Motor neuron (in vitro differentiated cells): ENCODE measurements around the gene TNS1. TPM values are rescaled to one million over a fixed set of nuclear protein-coding genes. Genes with fewer than 3 reads are reported as not detected.

Source experiments
- ATAC-seq, 8 experiments: fragments of 200-7000 bp; cut with Tn5 transposase; replicated peaks in 6 of 8; 2 replicates each; pipeline ENCODE4 v1.8.0; 2021; ENCODE audit warnings: mild to moderate bottlenecking in 8 of 8, moderate library complexity in 8 of 8
- H3K27ac ChIP-seq, 2 donors: fragments of 250-450 bp; sonication (Bioruptor Pico); 2 replicates each; pipeline ENCODE4 v1.9.0; 2021; ENCODE audit warnings: antibody characterized with exemption in 2 of 2, mild to moderate bottlenecking in 2 of 2, moderate library complexity in 1 of 2
- H3K4me1 ChIP-seq, 2 donors: fragments of 250-450 bp; sonication (Bioruptor Pico); replicated peaks in 1 of 2; 2 replicates each; pipeline ENCODE4 v1.6.1; 2021; ENCODE audit warnings: antibody characterized with exemption in 2 of 2, mild to moderate bottlenecking in 2 of 2, moderate library complexity in 1 of 2
- H3K4me3 ChIP-seq, 5 donors: fragments of 250-450 bp; sonication (Bioruptor Pico); 2 replicates each; pipeline ENCODE4 v1.9.0; 2021; ENCODE audit warnings: antibody characterized with exemption in 5 of 5, mild to moderate bottlenecking in 5 of 5, moderate library complexity in 4 of 5
- WGBS, 10 experiments: fragments of 450-650 bp; shearing (Covaris generic); methylation state at CpG; one replicate each; pipeline ENCODE4 v1.0.0; 2022; 5-methylcytosine and 5-hydroxymethylcytosine counted together
- in situ Hi-C, 9 experiments: fragments of 400-800 bp; cut with MboI; loops; one replicate each; pipeline ENCODE4 v1.15.0; 2021; ENCODE audit warnings: low sequenced_read_pairs in 9 of 9, low pct_unique_long_range_greater_than_20kb in 2 of 9; ENCODE audit not compliant: unreplicated experiment in 9 of 9
- total RNA-seq, 8 experiments: library from RNA; unstranded; fragments of 300-600 nt; gene quantifications; 2 replicates each; pipeline versions ENCODE4 v1.2.3 to v1.2.4, GENCODE V29; 2022

TNS1 gene
- total RNA-seq, 8 experiments from 2014 or later, result 2.3 to 41.7 (median 11.4) TPM

GRCh38 chr2:217823626-217824025 is 179.2 kb downstream of the TNS1 start:
- ATAC-seq, result no peak
- peaks cover 0 to 3% of the 10 kb centered on the region in 2 donors for H3K4me1 ChIP-seq
- in situ Hi-C loops, result no loop called here
- no peak overlapping the region for H3K27ac ChIP-seq
- no peak overlapping the region for H3K4me3 ChIP-seq
- WGBS, 10 experiments, result 86 to 100% (median 87%) methylated on average over 1 to 4 of the region's 6 CpGs; no CpG with 5 or more reads in 7 of the 10 experiments

DNA sequence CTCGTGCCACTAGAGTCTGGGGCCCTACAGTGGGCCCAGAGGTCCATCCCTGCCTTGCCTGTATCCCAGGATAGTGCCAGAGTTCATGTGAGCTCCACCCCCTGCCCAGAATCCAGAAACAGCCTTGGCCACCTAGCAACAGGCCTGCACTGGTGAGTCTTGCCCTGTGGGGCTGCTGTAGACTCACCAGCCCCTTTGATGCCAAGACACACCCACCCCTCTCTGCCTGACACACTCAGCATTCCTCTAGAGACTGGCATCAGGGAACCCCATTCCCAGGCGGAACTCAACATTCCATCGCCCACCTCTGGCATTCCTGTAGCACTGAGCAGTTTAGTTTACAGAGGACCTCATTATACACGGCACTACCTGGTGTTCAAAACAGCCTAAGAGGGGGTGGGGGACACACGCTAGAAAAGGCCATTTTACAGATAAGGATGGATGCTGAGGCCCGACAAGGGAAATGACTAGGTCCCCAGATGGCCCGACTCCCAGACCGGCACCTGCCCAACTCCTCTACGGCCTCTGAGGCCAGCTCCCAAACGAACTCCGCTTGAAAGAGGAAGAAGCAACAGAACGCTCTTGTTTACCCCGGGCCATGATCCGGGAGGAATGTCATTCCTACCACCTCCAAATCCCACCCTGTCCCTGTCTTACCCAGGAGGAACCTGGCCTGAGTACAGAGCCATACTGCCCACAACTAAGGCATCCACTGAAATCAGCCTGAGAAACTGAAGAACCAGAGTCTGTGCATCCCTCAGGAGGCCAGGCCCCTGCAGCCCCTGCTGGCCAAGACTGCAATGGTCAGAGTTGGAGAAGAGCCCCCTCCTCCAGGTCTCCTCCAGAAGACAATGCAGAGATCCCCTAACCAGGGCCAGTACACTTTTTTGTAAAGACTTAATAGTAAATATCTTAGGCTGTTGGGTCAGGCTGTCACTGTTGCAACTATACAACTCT is 180.2 kb downstream of the TNS1 start:
- WGBS, 10 experiments, result 17 to 100% (median 90%) methylated on average over 1 to 10 of the region's 14 CpGs; no CpG with 5 or more reads in 4 of the 10 experiments

DNA sequence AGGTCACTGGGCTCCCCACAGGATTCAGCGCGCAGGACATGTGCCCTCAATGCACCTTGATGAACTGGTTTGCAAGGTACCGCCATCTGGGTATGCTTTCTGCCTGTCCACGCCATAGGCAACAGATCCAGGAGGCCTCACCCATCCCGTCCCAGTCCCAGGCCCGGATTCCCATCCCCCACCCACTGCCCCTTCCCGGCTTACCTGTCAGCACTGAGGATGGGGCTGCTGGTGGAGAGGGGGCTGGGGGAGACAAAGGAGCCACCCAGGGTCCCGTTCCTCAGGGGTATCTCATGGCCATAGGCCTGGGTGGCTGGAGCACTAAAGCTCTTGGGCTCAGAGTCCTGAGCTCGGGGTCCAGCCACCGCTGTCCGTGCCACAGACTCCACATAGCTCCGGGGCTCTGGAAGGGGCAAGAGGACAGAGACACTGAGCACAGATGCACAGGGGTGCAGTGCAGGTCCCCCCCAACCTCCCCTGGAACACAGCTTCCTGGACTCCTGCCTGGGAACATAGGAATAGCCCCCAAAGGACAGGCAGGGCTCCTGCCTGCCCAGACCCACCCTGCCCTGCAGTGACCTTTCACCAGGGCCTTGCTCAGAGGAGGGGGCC is 181.2 kb downstream of the TNS1 start:
- Histone ChIP-seq H3K4me3 (no peak overlapping the region), H3K4me1 (peaks cover 3 to 5% of the 10 kb centered on the region in 2 donors), H3K27ac (no peak overlapping the region)
- in situ Hi-C loops, result no loop called here
- 72 to 100% (median 100%) methylated on average over 1 to 3 of the region's 12 CpGs; no CpG with 5 or more reads in 6 of the 10 experiments for WGBS, 10 experiments
- ATAC-seq, result no peak

More for the DNA sequence above, 180.2 kb downstream of the TNS1 start:
- in situ Hi-C loops, result no loop called here
- H3K4me3 ChIP-seq, result no peak overlapping the region
- H3K4me1 ChIP-seq, result peaks cover 0 to 3% of the 10 kb centered on the region in 2 donors
- ATAC-seq, result peak in 1 of 8 experiments; percentile 64
- H3K27ac ChIP-seq, result no peak overlapping the region

DNA sequence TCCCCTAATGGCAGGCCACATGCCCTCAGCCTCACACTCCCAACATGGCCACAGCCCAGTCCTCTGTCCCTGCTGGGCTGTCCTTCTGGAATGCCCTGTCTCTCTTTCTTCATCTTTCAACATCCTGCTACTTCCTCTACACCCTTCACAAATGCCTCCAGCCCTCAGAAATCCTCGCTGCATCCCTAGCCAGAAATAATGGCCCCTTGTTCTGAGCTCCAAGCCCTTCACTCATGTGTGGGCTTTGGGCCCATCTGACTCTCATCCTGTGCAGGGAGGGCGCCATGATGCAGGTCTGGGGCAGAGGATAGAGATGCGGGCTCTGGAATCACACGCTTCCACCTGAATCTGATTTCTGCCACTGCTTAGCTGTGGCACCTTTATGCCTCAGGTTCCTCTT is 181.9 kb downstream of the TNS1 start:
- H3K27ac ChIP-seq, result no peak overlapping the region
- 80 to 100% (median 83%) methylated on average over 1 to 3 of the region's 4 CpGs; no CpG with 5 or more reads in 5 of the 10 experiments for WGBS, 10 experiments
- ATAC-seq, result no peak
- peaks cover 5 to 12% of the 10 kb centered on the region in 2 donors for H3K4me1 ChIP-seq
- no peak overlapping the region for H3K4me3 ChIP-seq
- in situ Hi-C loops, result no loop called here

- WGBS, 10 experiments, result 17 to 60% (median 47%) methylated on average over 1 to 2 of the region's 7 CpGs; no CpG with 5 or more reads in 6 of the 10 experiments
- no peak overlapping the region for H3K4me3 ChIP-seq
- no peak for ATAC-seq
- no peak overlapping the region for H3K27ac ChIP-seq
- in situ Hi-C loops, result no loop called here
- H3K4me1 ChIP-seq, result peaks cover 5 to 12% of the 10 kb centered on the region in 2 donors
Measured at GRCh38 chr2:217820091-217820819, 182.5 kb downstream of the TNS1 start.

DNA sequence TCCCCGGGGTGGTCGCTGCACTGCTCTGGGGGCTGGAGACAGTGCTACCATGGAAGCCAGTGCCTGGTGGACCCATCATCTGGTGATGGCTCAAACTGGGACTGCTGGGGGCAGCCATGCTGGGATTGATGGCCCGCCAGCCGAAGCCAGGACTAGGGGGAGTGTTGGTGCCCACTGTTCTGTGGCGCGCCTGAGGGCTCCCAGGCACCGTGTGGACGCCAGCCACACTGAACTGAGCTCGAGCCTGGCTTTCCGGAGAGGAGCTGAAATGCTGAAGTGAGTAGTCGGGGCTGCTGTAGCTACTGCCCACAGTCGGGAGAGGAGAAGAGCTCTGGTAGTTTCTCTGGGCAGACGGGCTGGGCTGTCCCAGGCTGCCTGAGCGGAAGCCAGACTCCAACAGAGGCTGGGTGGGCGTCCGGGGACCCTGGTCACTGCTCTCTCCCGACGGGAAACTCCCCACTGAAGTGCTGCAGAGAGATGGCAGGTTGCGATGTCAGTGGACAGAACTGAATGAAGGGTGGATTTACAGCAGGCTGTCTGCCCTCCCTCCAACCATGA is 184.4 kb downstream of the TNS1 start:
- in situ Hi-C loops, result no loop called here

GRCh38 chr2:217817466-217818292 is 185.1 kb downstream of the TNS1 start:
- H3K4me1 ChIP-seq, result peaks cover 5 to 12% of the 10 kb centered on the region in 2 donors
- WGBS, 10 experiments, result 80 to 95% (median 93%) methylated on average over 2 to 6 of the region's 26 CpGs; no CpG with 5 or more reads in 7 of the 10 experiments

More for the DNA sequence above, 184.4 kb downstream of the TNS1 start:
- Histone ChIP-seq H3K27ac (no peak overlapping the region), H3K4me1 (peaks cover 5 to 12% of the 10 kb centered on the region in 2 donors), H3K4me3 (no peak overlapping the region)
- ATAC-seq, result no peak
- WGBS, 10 experiments, result 80 to 100% (median 81%) methylated on average over 1 to 14 of the region's 19 CpGs; no CpG with 5 or more reads in 5 of the 10 experiments

DNA sequence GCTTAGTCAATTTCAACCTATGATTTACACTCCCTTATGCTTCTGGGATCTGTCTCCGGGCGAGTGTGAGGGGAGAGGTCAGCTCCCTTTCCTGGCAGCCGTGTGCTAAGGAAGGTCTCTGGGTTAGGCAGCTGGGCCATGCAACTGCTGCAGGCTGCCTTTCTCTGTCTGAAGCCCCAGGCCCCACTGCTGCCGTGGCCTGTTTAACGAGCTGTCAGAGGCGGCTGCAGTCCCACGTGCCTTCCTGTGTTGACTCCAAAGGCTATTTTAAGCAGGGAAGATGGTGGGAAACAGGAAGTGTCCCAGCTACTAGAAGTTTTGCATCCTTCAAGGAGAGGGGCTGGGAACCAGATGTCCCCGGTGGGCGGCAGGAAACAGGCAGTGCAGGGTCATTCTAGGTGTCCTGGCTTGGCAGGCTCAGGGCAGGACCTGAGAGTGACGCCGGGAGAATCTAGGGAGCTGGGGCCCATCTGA is 186.4 kb downstream of the TNS1 start:
- 22 to 100% (median 40%) methylated on average over 1 to 6 of the region's 11 CpGs; no CpG with 5 or more reads in 3 of the 10 experiments for WGBS, 10 experiments
- peak; percentile 56 to 98 (median 90) for ATAC-seq
- H3K27ac ChIP-seq, result peak overlapping the region in 1 of 2 donors; percentile 37

More at GRCh38 chr2:217817466-217818292, 185.1 kb downstream of the TNS1 start:
- no peak overlapping the region for H3K4me3 ChIP-seq
- no peak for ATAC-seq
- H3K27ac ChIP-seq, result no peak overlapping the region
- in situ Hi-C loops, result no loop called here

GRCh38 chr2:217813828-217814227 is 189.0 kb downstream of the TNS1 start:
- WGBS, 10 experiments, result 50 to 100% (median 91%) methylated on average over 1 to 5 of the region's 6 CpGs; no CpG with 5 or more reads in 4 of the 10 experiments

More for the DNA sequence above, 186.4 kb downstream of the TNS1 start:
- in situ Hi-C loops, result no loop called here
- H3K4me3 ChIP-seq, result no peak overlapping the region
- H3K4me1 ChIP-seq, result peaks cover 5 to 12% of the 10 kb centered on the region in 2 donors

GRCh38 chr2:217812170-217812569 is 190.6 kb downstream of the TNS1 start:
- 0 to 100% (median 91%) methylated on average over 1 to 5 of the region's 6 CpGs; no CpG with 5 or more reads in 2 of the 10 experiments for WGBS, 10 experiments
- no peak for ATAC-seq
- in situ Hi-C loops, result no loop called here
- H3K27ac ChIP-seq, result no peak overlapping the region
- peaks cover 5 to 9% of the 10 kb centered on the region in 2 donors for H3K4me1 ChIP-seq
- no peak overlapping the region for H3K4me3 ChIP-seq

More at GRCh38 chr2:217813828-217814227, 189.0 kb downstream of the TNS1 start:
- in situ Hi-C loops, result no loop called here
- H3K4me1 ChIP-seq, result peaks cover 5 to 9% of the 10 kb centered on the region in 2 donors
- ATAC-seq, result no peak
- H3K27ac ChIP-seq, result no peak overlapping the region
- no peak overlapping the region for H3K4me3 ChIP-seq

DNA sequence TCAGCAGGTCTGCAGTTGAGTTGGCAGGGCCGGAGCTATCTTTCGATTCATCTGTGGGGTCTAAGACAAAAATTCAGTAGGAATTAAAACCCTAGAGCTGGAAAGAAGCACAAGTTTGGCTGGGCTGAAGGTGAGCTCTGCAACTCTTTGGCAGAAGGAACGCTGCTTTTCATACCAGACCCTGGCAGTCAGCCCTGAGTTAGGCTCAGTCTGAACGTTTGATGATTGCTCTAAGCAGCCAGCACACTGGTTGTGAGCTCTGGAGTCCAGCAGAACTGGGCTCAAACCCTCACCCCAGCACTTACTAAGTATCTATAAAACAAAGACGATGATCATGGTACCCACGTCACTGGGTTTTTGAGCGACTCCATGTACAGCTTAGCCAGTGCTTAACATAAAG is 192.5 kb downstream of the TNS1 start:
- Histone ChIP-seq H3K27ac (no peak overlapping the region), H3K4me1 (no peaks in the 10 kb centered on the region), H3K4me3 (no peak overlapping the region)
- ATAC-seq, result no peak
- 50 to 100% (median 80%) methylated on average over 2 to 6 of the region's 7 CpGs; no CpG with 5 or more reads in 3 of the 10 experiments for WGBS, 10 experiments
- in situ Hi-C loops, result no loop called here
